H1 (cell line): ENCODE data around the gene RILPL1. TPM values are rescaled to one million over a fixed set of nuclear protein-coding genes. Genes with fewer than 3 reads are reported as not detected.
"Not testable (repeated sequence)": the region's sequence is repeated elsewhere in the genome, so short reads cannot be mapped to it uniquely, and the experiment has no call there.

Experiments used
- CTCF ChIA-PET: fragments of 300-600 bp; sonication (Branson Sonifier 250); formaldehyde crosslinking; loops from one replicate; lab custom pipeline; 2021; ENCODE audit not compliant: partially characterized antibody; lab: Charles Lee
- POLR2A ChIA-PET: fragments of 300-600 bp; sonication (Branson Sonifier 250); formaldehyde crosslinking; loops from one replicate; lab custom pipeline; 2021; ENCODE audit warnings: inconsistent platforms; ENCODE audit not compliant: partially characterized antibody; lab: Charles Lee
- DNase-seq, 2 experiments: peaks; one replicate each; pipeline versions ENCODE4 v3.0.0 to v3.0.0-alpha.2; 2010 to 2022; ENCODE audit warnings: low spot score in 2 of 2, low read depth in 1 of 2, mixed read lengths in 1 of 2
- FAIRE-seq: peaks from 2 replicates; lab custom pipeline; 2011; peaks lifted over from hg19 to GRCh38; lab: Jason Lieb, UNC
- H2AFZ ChIP-seq: 2 replicates; pipeline ENCODE4 v1.8.1; 2012; ENCODE audit warnings: low read length, inconsistent platforms
- H2AK5ac ChIP-seq: 2 replicates; pipeline ENCODE4 v1.6.1; 2013; ENCODE audit warnings: low read depth, low read length
- H2BK120ac ChIP-seq: replicated peaks from 2 replicates; pipeline ENCODE3; 2013; ENCODE audit warnings: low read depth, low read length, inconsistent platforms
- H2BK12ac ChIP-seq: 2 replicates; pipeline ENCODE4 v1.6.1; 2013; ENCODE audit warnings: low read depth, low read length
- H2BK15ac ChIP-seq: 2 replicates; pipeline ENCODE4 v1.6.1; 2013; ENCODE audit warnings: low read length
- H2BK20ac ChIP-seq: 2 replicates; pipeline ENCODE4 v1.6.1; 2013; ENCODE audit warnings: low read length
- H2BK5ac ChIP-seq: 2 replicates; pipeline ENCODE4 v1.6.1; 2013; ENCODE audit warnings: low read depth, low read length
- H3K14ac ChIP-seq: 2 replicates; pipeline ENCODE4 v1.6.1; 2013; ENCODE audit warnings: inconsistent platforms; ENCODE audit not compliant: insufficient read length
- H3K18ac ChIP-seq: 2 replicates; pipeline ENCODE4 v1.6.1; 2013; ENCODE audit warnings: low read length; ENCODE audit errors: extremely low read depth
- H3K23ac ChIP-seq: 2 replicates; pipeline ENCODE4 v1.6.1; 2013; ENCODE audit warnings: inconsistent platforms; ENCODE audit not compliant: insufficient read length
- H3K23me2 ChIP-seq: 2 replicates; pipeline ENCODE4 v1.6.1; 2013; ENCODE audit warnings: low read depth, low read length
- H3K27ac ChIP-seq: 2 replicates; pipeline ENCODE4 v1.6.1; 2011; ENCODE audit warnings: low read depth, low read length, inconsistent platforms
- H3K27me3 ChIP-seq, 4 experiments: replicated peaks in 1 of 4; 1 replicate in 1 of 4; 2 replicates in 3 of 4; pipeline versions ENCODE4 v1.6.1 to v1.8.1; 2011 to 2013; ENCODE audit warnings: low read length in 3 of 4, mild to moderate bottlenecking in 3 of 4, inconsistent platforms in 2 of 4, mixed read lengths in 2 of 4, moderate library complexity in 1 of 4; ENCODE audit not compliant: control insufficient read depth in 3 of 4, insufficient read depth in 3 of 4; ENCODE audit errors: extremely low read depth in 1 of 4
- H3K36me3 ChIP-seq, 4 experiments: 2 replicates each; pipeline versions ENCODE4 v1.6.1 to v1.8.1; 2011 to 2013; ENCODE audit warnings: mild to moderate bottlenecking in 4 of 4, low read length in 3 of 4, moderate library complexity in 2 of 4, control low read depth in 1 of 4, inconsistent platforms in 1 of 4; ENCODE audit not compliant: insufficient read depth in 4 of 4, control insufficient read depth in 2 of 4
- H3K4ac ChIP-seq: replicated peaks from 2 replicates; pipeline ENCODE3; 2013; ENCODE audit warnings: low read length, low read depth, mixed read lengths, inconsistent platforms; ENCODE audit not compliant: insufficient read length
- H3K4me1 ChIP-seq, 4 experiments: replicated peaks in 1 of 4; 1 replicate in 1 of 4; 2 replicates in 3 of 4; pipeline versions ENCODE4 v1.6.1 to v1.8.1; 2011 to 2013; ENCODE audit warnings: low read length in 3 of 4, inconsistent platforms in 2 of 4, mixed read lengths in 1 of 4; ENCODE audit not compliant: insufficient read depth in 4 of 4, control insufficient read depth in 3 of 4
- H3K4me2 ChIP-seq, 2 experiments: 2 replicates each; pipeline versions ENCODE4 v1.6.1 to v1.8.1; 2011 to 2013; ENCODE audit warnings: low read depth in 2 of 2, low read length in 2 of 2, control low read depth in 1 of 2, inconsistent platforms in 1 of 2, mild to moderate bottlenecking in 1 of 2; ENCODE audit not compliant: insufficient read depth in 1 of 2
- H3K4me3 ChIP-seq, 4 experiments: fragments of 200-600, 300-600 bp in 1 of 4; sonication (generic), shearing (Covaris generic), sonication (Bioruptor Twin) in 1 of 4; 2 replicates each; pipeline versions ENCODE4 v1.5.1 to v1.8.1; 2011 to 2016; ENCODE audit warnings: low read length in 4 of 4, low read depth in 3 of 4, control low read depth in 2 of 4, inconsistent platforms in 2 of 4, mild to moderate bottlenecking in 2 of 4, mixed read lengths in 1 of 4, moderate library complexity in 1 of 4; ENCODE audit not compliant: insufficient read depth in 2 of 4; ENCODE audit errors: extremely low read depth in 1 of 4
- H3K56ac ChIP-seq: replicated peaks from 2 replicates; pipeline ENCODE3; 2013; ENCODE audit warnings: low read depth, mild to moderate bottlenecking, mixed read lengths, low read length, inconsistent platforms; ENCODE audit not compliant: insufficient read length
- H3K79me1 ChIP-seq: 2 replicates; pipeline ENCODE4 v1.6.1; 2013; ENCODE audit warnings: low read depth, low read length, control low read depth
- H3K79me2 ChIP-seq, 2 experiments: 2 replicates each; pipeline versions ENCODE4 v1.6.1 to v1.8.1; 2012 to 2013; ENCODE audit warnings: low read length in 2 of 2, mild to moderate bottlenecking in 2 of 2, inconsistent platforms in 1 of 2; ENCODE audit not compliant: insufficient read depth in 2 of 2, control insufficient read depth in 1 of 2
- H3K9ac ChIP-seq, 4 experiments: replicated peaks in 1 of 4; 1 replicate in 1 of 4; 2 replicates in 3 of 4; pipeline versions ENCODE4 v1.6.1 to v1.8.1; 2011 to 2013; ENCODE audit warnings: low read depth in 3 of 4, low read length in 3 of 4, control low read depth in 2 of 4, mild to moderate bottlenecking in 2 of 4, moderate library complexity in 2 of 4, inconsistent platforms in 1 of 4; ENCODE audit errors: extremely low read depth in 1 of 4
- H3K9me3 ChIP-seq, 2 experiments: 2 replicates each; pipeline versions ENCODE4 v1.6.1 to v1.8.1; 2012 to 2013; ENCODE audit warnings: mild to moderate bottlenecking in 2 of 2, moderate library complexity in 2 of 2, control low read depth in 1 of 2, inconsistent platforms in 1 of 2, low read depth in 1 of 2, low read length in 1 of 2, mixed read lengths in 1 of 2; ENCODE audit not compliant: insufficient read depth in 2 of 2
- H4K20me1 ChIP-seq, 2 experiments: replicated peaks in 1 of 2; 2 replicates each; pipeline versions ENCODE3 to v1.8.1; 2011 to 2013; ENCODE audit warnings: inconsistent platforms in 2 of 2, low read length in 2 of 2, mild to moderate bottlenecking in 1 of 2; ENCODE audit not compliant: insufficient read depth in 2 of 2, control insufficient read depth in 1 of 2
- H4K5ac ChIP-seq: 2 replicates; pipeline ENCODE4 v1.6.1; 2013; ENCODE audit warnings: low read length, low read depth, mixed read lengths, inconsistent platforms; ENCODE audit not compliant: insufficient read length
- H4K8ac ChIP-seq: 2 replicates; pipeline ENCODE4 v1.8.0; 2013; ENCODE audit warnings: mild to moderate bottlenecking, moderate library complexity, low read length, inconsistent platforms; ENCODE audit not compliant: insufficient read depth; ENCODE audit errors: extremely low read depth
- H4K91ac ChIP-seq: replicated peaks from 2 replicates; pipeline ENCODE3; 2013; ENCODE audit warnings: low read length, mixed read lengths, inconsistent platforms; ENCODE audit not compliant: insufficient read length
- WGBS, 2 experiments: shearing (Covaris generic) in 1 of 2; methylation state at CpG; one replicate each; pipeline versions ENCODE4 v1.1.6 to v1.1.7; 2013 to 2015; ENCODE audit warnings: low lambda C conversion rate in 2 of 2, mixed read lengths in 2 of 2, inconsistent platforms in 1 of 2, low coverage in 1 of 2, missing lambda C conversion rate in 1 of 2; ENCODE audit not compliant: insufficient replicate concordance in 2 of 2, insufficient coverage in 1 of 2, insufficient read length in 1 of 2; ENCODE audit errors: extremely low coverage in 1 of 2, missing lambda C conversion rate in 1 of 2; 5-methylcytosine and 5-hydroxymethylcytosine counted together
- polyA plus RNA-seq, 7 experiments: library from polyadenylated mRNA; depleted of rRNA in 3 of 7; stranded (reverse) in 5 of 7; unstranded in 2 of 7; fragments of >200 nt in 5 of 7; fragments of 200-250 nt in 2 of 7; gene quantifications; 1 replicate in 5 of 7; 2 replicates in 1 of 7; 4 replicates in 1 of 7; pipeline versions ENCODE4 v1.2.1 to v1.2.3, GENCODE V29; 2011 to 2013; ENCODE audit warnings: missing spikeins in 2 of 7, mixed read lengths in 2 of 7
- total RNA-seq: library from RNA; stranded (reverse); fragmentation: NEBNext Ultra II Directional; extraction: Animal tissue kit (Norgen Biotek cat#: 25700); gene quantifications from 2 replicates; pipeline ENCODE4 v1.2.1, GENCODE V29; 2021

Gene RILPL1
- total and polyA plus RNA-seq, 2 of the 8 experiments (the other 6 are each of a cell fraction or from before 2014, with no cell fraction given) = 6.7 to 9.4 TPM

DNA sequence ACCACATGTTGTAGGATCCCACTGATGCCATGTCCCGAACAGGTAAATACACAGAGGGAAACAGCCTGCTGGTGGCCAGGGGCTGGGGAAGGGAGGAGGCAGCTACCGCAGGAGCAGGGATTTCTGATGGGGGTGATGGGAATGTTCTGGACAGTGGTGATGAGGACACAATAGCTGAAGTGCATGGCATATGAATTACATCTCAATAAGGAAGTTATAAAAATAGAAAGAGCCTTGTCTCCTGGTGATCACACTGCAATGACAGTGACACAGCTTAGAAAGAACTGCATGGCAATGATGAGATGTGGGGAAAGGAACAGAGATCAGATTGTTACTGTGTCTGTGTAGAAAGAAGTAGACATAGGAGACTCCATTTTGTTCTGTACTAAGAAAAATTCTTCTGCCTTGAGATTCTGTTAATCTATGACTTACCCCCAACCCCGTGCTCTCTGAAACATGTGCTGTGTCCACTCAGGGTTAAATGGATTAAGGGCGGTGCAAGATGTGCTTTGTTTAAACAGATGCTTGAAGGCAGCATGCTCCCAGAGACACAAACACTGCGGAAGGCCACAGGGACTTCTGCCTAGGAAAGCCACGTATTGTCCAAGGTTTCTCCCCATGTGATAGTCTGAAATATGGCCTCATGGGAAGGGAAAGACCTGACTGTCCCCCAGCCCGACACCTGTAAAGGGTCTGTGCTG, 41.0 kb downstream of the RILPL1 start:
- H2BK12ac ChIP-seq, DNase-seq, H3K23me2 ChIP-seq, H4K5ac ChIP-seq, H2BK120ac ChIP-seq, POLR2A ChIA-PET, H3K14ac ChIP-seq, H2AK5ac ChIP-seq, H4K20me1 ChIP-seq, H2BK20ac ChIP-seq, H3K27ac ChIP-seq, H2BK15ac ChIP-seq, H4K91ac ChIP-seq, H3K79me1 ChIP-seq, CTCF ChIA-PET, H3K4me2 ChIP-seq, H4K8ac ChIP-seq, H3K79me2 ChIP-seq, H3K4me3 ChIP-seq, H3K4me1 ChIP-seq, H3K4ac ChIP-seq, FAIRE-seq, H2AFZ ChIP-seq, H3K27me3 ChIP-seq, H3K36me3 ChIP-seq, H3K18ac ChIP-seq, H3K9ac ChIP-seq, H3K23ac ChIP-seq, H3K56ac ChIP-seq, H2BK5ac ChIP-seq, H3K9me3 ChIP-seq: not testable (repeated sequence)
- 89% methylated on average over 6 of the region's 7 CpGs; no CpG with 5 or more reads in 1 of the 2 experiments for WGBS, 2 experiments
